Breast epithelium (tissue), 3 donors: Measurements from ENCODE around the gene TBC1D2B.

Source experiments
- POLR2A ChIP-seq: fragments of 450-650 bp; IDR thresholded peaks from one replicate; pipeline ENCODE4 v1.6.1; 2016; ENCODE audit warnings: antibody characterized with exemption, mild to moderate bottlenecking, moderate library complexity
- POLR2AphosphoS5 ChIP-seq, 3 donors: sonication (generic); formaldehyde crosslinking; IDR thresholded peaks; one replicate each; pipeline ENCODE4 v1.6.1; 2017; ENCODE audit warnings: antibody characterized with exemption in 3 of 3
- TF ChIP-seq, protein P1 (sequence below), 3 donors: fragments of 450-650 bp; IDR thresholded peaks; one replicate each; pipeline ENCODE4 v1.5.1; 2016 to 2017; ENCODE audit warnings: antibody characterized with exemption in 3 of 3, mild to moderate bottlenecking in 3 of 3, moderate library complexity in 3 of 3

DNA sequence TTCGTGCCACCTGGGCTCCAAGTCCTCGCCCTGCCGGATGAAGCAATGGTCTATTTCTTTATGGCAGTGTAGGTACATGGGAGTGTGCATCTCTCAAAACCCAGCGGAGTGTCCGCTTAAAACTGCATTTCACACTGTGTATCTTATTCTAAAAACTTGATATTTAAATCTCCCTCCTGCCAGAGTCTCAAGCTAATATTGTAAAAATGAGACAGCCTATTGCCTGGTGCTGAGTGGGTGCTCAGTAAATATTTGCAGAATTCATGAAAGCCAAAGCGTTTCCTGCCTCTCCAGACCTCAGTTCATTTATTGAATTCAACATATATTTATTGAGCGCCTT lies 330 bp upstream of the TBC1D2B start:
- no peak for TF ChIP-seq POLR2A
- TF ChIP-seq, protein P1, sequence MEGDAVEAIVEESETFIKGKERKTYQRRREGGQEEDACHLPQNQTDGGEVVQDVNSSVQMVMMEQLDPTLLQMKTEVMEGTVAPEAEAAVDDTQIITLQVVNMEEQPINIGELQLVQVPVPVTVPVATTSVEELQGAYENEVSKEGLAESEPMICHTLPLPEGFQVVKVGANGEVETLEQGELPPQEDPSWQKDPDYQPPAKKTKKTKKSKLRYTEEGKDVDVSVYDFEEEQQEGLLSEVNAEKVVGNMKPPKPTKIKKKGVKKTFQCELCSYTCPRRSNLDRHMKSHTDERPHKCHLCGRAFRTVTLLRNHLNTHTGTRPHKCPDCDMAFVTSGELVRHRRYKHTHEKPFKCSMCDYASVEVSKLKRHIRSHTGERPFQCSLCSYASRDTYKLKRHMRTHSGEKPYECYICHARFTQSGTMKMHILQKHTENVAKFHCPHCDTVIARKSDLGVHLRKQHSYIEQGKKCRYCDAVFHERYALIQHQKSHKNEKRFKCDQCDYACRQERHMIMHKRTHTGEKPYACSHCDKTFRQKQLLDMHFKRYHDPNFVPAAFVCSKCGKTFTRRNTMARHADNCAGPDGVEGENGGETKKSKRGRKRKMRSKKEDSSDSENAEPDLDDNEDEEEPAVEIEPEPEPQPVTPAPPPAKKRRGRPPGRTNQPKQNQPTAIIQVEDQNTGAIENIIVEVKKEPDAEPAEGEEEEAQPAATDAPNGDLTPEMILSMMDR (IDR thresholded peaks at IDR 0.05) = no peak
- no peak for TF ChIP-seq POLR2AphosphoS5 (IDR thresholded peaks at IDR 0.05)
